Neural progenitor cell (in vitro differentiated cells): Measurements from ENCODE around the gene GMDS. TPM values are rescaled to one million over a fixed set of nuclear protein-coding genes. Genes with fewer than 3 reads are reported as not detected.

ENCODE experiments used
- DNase-seq: peaks from one replicate; pipeline ENCODE4 v3.0.0-alpha.2; 2016; ENCODE audit warnings: low spot score
- H2AFZ ChIP-seq: fragments of 200-600 bp; sonication (generic); replicated peaks from 2 replicates; pipeline ENCODE4 v1.6.1; 2016; ENCODE audit warnings: antibody characterized with exemption
- H3F3A ChIP-seq: fragments of 200-600 bp; sonication (generic); 2 replicates; pipeline ENCODE4 v1.6.1; 2016; ENCODE audit warnings: antibody characterized with exemption, low read depth
- H3K27ac ChIP-seq: fragments of 200-600 bp; sonication (generic); 2 replicates; pipeline ENCODE4 v1.5.1; 2016; ENCODE audit warnings: mild to moderate bottlenecking
- H3K27me3 ChIP-seq: fragments of 200-600 bp; sonication (generic); 2 replicates; pipeline ENCODE4 v1.6.1; 2016; ENCODE audit warnings: mild to moderate bottlenecking, moderate library complexity
- H3K36me3 ChIP-seq: fragments of 200-600 bp; sonication (generic); 2 replicates; pipeline ENCODE4 v1.5.1; 2016
- H3K4me1 ChIP-seq: fragments of 200-600 bp; sonication (generic); 2 replicates; pipeline ENCODE4 v1.6.1; 2016; ENCODE audit warnings: mixed run types
- H3K4me2 ChIP-seq: fragments of 200-600 bp; sonication (generic); 2 replicates; pipeline ENCODE4 v1.6.1; 2016
- H3K4me3 ChIP-seq: fragments of 200-600 bp; sonication (generic); 2 replicates; pipeline ENCODE4 v1.5.1; 2016
- H3K79me2 ChIP-seq: fragments of 200-600 bp; sonication (generic); 2 replicates; pipeline ENCODE4 v1.6.1; 2016; ENCODE audit warnings: low read depth
- H3K9ac ChIP-seq: fragments of 200-600 bp; sonication (generic); 2 replicates; pipeline ENCODE4 v1.6.1; 2016
- H3K9me3 ChIP-seq: fragments of 200-600 bp; sonication (generic); 2 replicates; pipeline ENCODE4 v1.5.1; 2016; ENCODE audit warnings: low read depth
- H4K20me1 ChIP-seq: fragments of 200-600 bp; sonication (generic); 2 replicates; pipeline ENCODE4 v1.6.1; 2016; ENCODE audit warnings: low read depth
- H3K27ac Mint-ChIP-seq: 3 replicates; pipeline ENCODE4 v1.8.0; 2021; ENCODE audit warnings: mixed read lengths
- H3K27me3 Mint-ChIP-seq: 2 replicates; pipeline ENCODE4 v1.8.0; 2022; ENCODE audit warnings: low read depth, mild to moderate bottlenecking, inconsistent platforms, moderate library complexity, mixed read lengths; ENCODE audit not compliant: insufficient read depth
- H3K36me3 Mint-ChIP-seq: 3 replicates; pipeline ENCODE4 v1.8.0; 2021; ENCODE audit warnings: mixed read lengths
- H3K4me1 Mint-ChIP-seq: 3 replicates; pipeline ENCODE4 v1.8.0; 2021; ENCODE audit warnings: mixed read lengths
- H3K4me3 Mint-ChIP-seq: 3 replicates; pipeline ENCODE4 v1.8.0; 2021; ENCODE audit warnings: mild to moderate bottlenecking, moderate library complexity, mixed read lengths
- H3K9me3 Mint-ChIP-seq: 3 replicates; pipeline ENCODE4 v1.8.0; 2020; ENCODE audit warnings: mixed read lengths
- EZH2 ChIP-seq: fragments of 200-600 bp; sonication (generic); IDR thresholded peaks from 2 replicates; pipeline ENCODE4 v1.6.1; 2017; ENCODE audit warnings: antibody characterized with exemption, mild to moderate bottlenecking, moderate library complexity
- EZH2phosphoT487 ChIP-seq: fragments of 200-600 bp; sonication (generic); IDR thresholded peaks from 2 replicates; pipeline ENCODE4 v1.6.1; 2017; ENCODE audit warnings: antibody characterized with exemption
- total RNA-seq: library from RNA; depleted of rRNA; stranded (reverse); fragments of >200 nt; gene quantifications from 2 replicates; pipeline ENCODE4 v1.2.3, GENCODE V29; 2015; ENCODE audit warnings: low replicate concordance
- TF ChIP-seq, protein P1 (sequence below): fragments of 200-600 bp; sonication (generic); IDR thresholded peaks from 2 replicates; pipeline ENCODE4 v1.5.1; 2017; ENCODE audit warnings: antibody characterized with exemption, mild to moderate bottlenecking

GMDS gene
- total RNA-seq, 1 donor from 2014 or later = 22.6 TPM

DNA sequence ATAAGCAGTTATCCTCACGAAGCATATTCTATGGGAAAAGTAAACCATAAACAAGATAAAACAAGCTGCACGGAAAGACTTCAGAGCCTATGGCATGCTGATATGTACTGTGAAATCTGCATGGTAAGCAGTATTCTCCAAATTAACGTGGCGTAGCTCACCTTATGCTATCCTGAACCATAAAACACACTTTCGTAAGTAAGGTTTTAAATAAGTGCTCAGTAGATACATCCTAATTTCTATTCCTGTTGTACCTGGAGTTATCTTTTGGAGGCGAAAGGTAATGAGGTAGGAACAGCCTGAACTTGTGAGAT, 208.7 kb downstream of the GMDS start:
- H3K4me3 Mint-ChIP-seq = no peak overlapping the region
- no peaks in the 10 kb centered on the region for H3K4me1 ChIP-seq
- DNase-seq = no peak

DNA sequence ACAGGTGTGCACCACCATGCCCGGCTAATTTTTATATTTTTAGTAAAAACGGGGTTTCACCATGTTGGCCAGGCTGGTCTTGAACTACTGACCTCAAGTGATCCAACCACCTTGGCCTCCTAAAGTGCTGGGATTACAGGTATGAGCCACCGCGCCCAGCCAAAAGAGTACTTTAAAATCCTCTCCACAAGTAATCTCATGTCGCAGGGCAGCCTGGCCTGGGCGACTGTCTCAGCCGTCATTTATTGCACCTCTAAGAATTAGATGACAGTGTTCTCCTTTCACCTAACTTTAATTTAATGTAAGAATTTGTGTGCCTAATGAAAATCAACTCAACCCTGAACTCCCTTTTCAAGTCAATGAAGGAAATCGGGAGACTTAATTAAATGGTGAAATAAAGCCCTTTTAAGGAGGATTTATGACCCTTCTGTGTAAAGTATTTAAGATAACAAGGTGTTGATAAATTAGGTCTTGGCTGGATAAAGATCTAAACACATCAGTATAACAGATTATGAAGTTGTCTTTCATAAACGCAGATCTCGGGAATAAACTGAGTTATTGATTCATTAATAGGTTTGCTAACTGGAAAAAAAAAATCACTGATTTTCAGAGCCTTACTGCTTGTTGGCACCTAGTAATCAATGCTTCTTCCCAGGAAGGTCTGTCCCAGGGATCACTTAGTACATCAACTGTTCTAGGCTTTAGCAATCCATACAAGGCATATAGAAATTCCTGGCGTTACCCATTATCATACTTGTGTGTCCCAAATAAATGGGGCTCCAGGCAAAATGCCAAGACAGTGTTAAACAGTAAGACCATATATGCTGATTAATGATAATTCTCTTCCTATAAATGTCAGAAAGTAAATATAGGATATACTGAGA, 209.3 kb downstream of the GMDS start:
- no peaks in the 10 kb centered on the region for H3K4me1 ChIP-seq
- no peak overlapping the region for H3K4me3 ChIP-seq
- H3K9me3 ChIP-seq = no peaks in the 10 kb centered on the region
- H3K36me3 ChIP-seq = no peaks in the 10 kb centered on the region
- Mint-ChIP-seq H3K4me3 (no peak overlapping the region), H3K4me1 (peaks cover 4% of the 10 kb centered on the region), H3K9me3 (no peaks in the 10 kb centered on the region), H3K36me3 (no peaks in the 10 kb centered on the region), H3K27ac (no peak overlapping the region), H3K27me3 (no peaks in the 10 kb centered on the region)
- no peaks in the 10 kb centered on the region for H3F3A ChIP-seq
- H3K4me2 ChIP-seq = no peak overlapping the region
- no peaks in the 10 kb centered on the region for H3K79me2 ChIP-seq
- DNase-seq = no peak
- no peak overlapping the region for H2AFZ ChIP-seq
- H3K27me3 ChIP-seq = no peaks in the 10 kb centered on the region
- no peak overlapping the region for H3K9ac ChIP-seq
- H3K27ac ChIP-seq = no peak overlapping the region
- H4K20me1 ChIP-seq = no peaks in the 10 kb centered on the region
- TF ChIP-seq EZH2phosphoT487 = no peak
- TF ChIP-seq, protein P1, sequence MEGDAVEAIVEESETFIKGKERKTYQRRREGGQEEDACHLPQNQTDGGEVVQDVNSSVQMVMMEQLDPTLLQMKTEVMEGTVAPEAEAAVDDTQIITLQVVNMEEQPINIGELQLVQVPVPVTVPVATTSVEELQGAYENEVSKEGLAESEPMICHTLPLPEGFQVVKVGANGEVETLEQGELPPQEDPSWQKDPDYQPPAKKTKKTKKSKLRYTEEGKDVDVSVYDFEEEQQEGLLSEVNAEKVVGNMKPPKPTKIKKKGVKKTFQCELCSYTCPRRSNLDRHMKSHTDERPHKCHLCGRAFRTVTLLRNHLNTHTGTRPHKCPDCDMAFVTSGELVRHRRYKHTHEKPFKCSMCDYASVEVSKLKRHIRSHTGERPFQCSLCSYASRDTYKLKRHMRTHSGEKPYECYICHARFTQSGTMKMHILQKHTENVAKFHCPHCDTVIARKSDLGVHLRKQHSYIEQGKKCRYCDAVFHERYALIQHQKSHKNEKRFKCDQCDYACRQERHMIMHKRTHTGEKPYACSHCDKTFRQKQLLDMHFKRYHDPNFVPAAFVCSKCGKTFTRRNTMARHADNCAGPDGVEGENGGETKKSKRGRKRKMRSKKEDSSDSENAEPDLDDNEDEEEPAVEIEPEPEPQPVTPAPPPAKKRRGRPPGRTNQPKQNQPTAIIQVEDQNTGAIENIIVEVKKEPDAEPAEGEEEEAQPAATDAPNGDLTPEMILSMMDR = no peak
- no peak for TF ChIP-seq EZH2

More for the DNA sequence above, 208.7 kb downstream of the GMDS start:
- Histone ChIP-seq H3K27ac (no peak overlapping the region), H3K4me3 (no peak overlapping the region), H2AFZ (no peak overlapping the region), H4K20me1 (no peaks in the 10 kb centered on the region), H3K9ac (no peak overlapping the region), H3F3A (no peaks in the 10 kb centered on the region), H3K79me2 (no peaks in the 10 kb centered on the region), H3K4me2 (no peak overlapping the region), H3K9me3 (no peaks in the 10 kb centered on the region), H3K36me3 (no peaks in the 10 kb centered on the region), H3K27me3 (no peaks in the 10 kb centered on the region)
- TF ChIP-seq EZH2phosphoT487 (no peak), EZH2 (no peak)
- TF ChIP-seq, protein P1 = no peak
- Mint-ChIP-seq H3K27ac (no peak overlapping the region), H3K36me3 (no peaks in the 10 kb centered on the region), H3K27me3 (no peaks in the 10 kb centered on the region), H3K4me1 (peaks cover 4% of the 10 kb centered on the region), H3K9me3 (no peaks in the 10 kb centered on the region)

DNA sequence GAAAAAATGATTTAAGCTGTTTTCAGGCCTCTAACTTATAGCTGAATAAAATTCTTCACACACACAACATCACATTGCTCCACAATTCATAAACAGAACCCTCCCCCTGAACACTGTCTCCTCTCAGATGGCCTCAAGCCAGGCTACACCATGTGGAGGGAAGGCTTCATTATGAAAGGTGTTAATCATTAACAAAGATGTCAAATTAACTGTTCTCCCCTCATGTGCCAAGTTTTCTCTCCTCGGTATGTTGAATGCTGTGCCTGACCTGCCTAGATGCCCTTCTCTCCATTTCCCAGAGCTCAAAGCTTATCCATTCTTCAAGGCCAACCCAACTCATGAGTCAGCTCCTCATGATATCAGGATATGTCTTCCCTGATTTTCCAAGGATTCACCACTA, 210.4 kb downstream of the GMDS start:
- Histone ChIP-seq H3K27me3 (no peaks in the 10 kb centered on the region), H2AFZ (no peak overlapping the region), H3K79me2 (no peaks in the 10 kb centered on the region), H3F3A (no peaks in the 10 kb centered on the region), H3K9me3 (no peaks in the 10 kb centered on the region), H4K20me1 (no peaks in the 10 kb centered on the region), H3K36me3 (no peaks in the 10 kb centered on the region), H3K9ac (no peak overlapping the region), H3K27ac (no peak overlapping the region), H3K4me1 (no peaks in the 10 kb centered on the region), H3K4me3 (no peak overlapping the region), H3K4me2 (no peak overlapping the region)
- no peak for DNase-seq
- Mint-ChIP-seq H3K36me3 (no peaks in the 10 kb centered on the region), H3K4me1 (peaks cover 4% of the 10 kb centered on the region), H3K4me3 (no peak overlapping the region), H3K27me3 (no peaks in the 10 kb centered on the region), H3K27ac (no peak overlapping the region), H3K9me3 (no peaks in the 10 kb centered on the region)
- TF ChIP-seq, protein P1 = no peak
- TF ChIP-seq EZH2phosphoT487 (no peak), EZH2 (no peak)
